GM18502 (cell line): ENCODE measurements around the gene RASA1.
"Not testable (repeated sequence)": the region's sequence is repeated elsewhere in the genome, so short reads cannot be mapped to it uniquely, and the experiment has no call there.

Experiments used
- ATAC-seq: cut with Tn5 transposase; IDR thresholded peaks from one replicate; pipeline ENCODE4 v1.9.1; 2021; ENCODE audit warnings: mild to moderate bottlenecking; ENCODE audit not compliant: unreplicated experiment, poor library complexity

Gene RASA1

DNA sequence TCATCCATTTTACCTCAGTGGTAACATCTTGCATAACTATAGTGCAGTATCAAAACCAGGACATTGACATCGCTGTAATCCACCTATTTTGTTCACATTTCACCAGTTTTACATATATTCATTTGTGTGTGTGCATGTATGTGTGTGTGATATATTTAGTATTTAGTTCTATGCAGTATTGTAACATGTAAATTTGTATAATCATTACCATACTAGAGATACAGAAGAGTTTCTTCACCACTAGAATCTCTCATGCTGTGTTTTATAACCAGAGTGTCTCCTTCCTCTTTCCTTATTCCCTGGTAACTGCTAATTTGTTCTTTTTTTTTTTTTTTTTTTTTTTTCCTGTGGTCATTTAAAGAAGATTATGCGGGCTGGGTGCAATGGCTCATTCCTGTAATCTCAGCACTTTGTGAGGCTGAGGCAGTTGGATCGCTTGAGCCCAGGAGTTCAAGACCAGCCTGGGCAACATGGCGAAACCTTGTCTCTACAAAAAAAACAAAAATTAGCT lies 11.0 kb downstream of the RASA1 start:
- ATAC-seq, result no peak

DNA sequence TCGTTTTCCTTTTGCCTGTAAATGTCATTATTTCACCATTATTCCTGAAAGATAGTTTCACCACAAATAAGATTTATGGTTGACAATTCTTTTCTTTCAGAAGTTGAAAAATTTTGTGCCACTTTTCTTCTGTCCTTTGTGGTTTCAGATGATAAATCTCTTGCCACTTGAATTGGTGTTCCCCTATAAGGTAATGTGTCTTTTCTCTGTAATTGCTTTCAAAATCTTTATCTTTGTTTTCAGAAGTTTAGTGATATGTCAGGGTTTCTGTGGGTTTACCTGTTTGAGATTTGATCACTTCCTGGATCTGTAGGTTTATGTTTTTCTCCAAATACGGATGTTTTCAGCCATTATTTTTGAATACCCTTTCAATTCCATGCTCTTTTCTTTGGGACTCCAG lies 14.6 kb downstream of the RASA1 start:
- no peak for ATAC-seq

DNA sequence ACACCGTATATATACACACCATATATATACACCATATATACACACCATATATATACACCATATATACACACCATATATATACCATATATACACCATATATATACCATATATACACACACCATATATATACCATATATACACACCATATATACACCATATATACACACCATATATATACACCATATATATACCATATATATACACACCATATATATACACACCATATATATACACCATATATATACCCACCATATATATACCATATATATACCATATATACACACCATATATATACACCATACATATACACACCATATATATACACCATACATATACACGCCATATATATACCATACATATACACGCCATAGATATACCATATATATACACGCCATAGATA lies 19.6 kb downstream of the RASA1 start:
- not testable (repeated sequence) for ATAC-seq

DNA sequence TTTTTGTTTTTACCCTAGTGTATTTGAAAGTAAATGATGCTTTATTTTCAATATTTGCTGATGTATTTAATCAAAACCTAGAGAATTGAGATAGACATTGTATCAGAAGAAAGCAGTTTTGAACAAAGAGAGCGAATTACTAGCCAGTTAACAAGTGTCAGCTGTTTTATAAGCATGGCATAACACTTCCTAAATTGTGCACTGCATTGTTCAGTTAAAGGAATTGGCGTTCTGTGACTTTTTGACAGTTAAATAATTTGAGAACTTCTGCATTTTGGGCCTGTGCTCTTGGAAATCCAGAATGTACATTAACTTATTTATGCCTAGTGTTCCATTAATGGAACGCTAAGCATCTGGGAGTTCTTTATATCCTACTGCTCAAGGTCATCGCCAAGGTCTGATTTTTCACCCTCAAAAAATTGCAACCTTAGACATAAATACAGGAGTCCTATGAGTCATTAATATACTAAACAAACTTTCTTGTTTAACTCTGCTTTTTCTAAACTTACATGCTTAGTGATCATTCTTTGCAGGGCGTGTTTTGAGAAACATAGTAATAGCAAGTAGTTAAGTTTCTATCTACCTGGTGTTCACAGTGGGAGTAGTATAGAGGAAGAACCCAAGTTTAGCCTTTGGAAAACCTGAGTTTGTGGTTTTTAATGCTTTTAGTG lies 31.1 kb downstream of the RASA1 start:
- no peak for ATAC-seq

- ATAC-seq, result no peak
Measured at GRCh38 chr5:87300176-87300575, 32.5 kb downstream of the RASA1 start.

DNA sequence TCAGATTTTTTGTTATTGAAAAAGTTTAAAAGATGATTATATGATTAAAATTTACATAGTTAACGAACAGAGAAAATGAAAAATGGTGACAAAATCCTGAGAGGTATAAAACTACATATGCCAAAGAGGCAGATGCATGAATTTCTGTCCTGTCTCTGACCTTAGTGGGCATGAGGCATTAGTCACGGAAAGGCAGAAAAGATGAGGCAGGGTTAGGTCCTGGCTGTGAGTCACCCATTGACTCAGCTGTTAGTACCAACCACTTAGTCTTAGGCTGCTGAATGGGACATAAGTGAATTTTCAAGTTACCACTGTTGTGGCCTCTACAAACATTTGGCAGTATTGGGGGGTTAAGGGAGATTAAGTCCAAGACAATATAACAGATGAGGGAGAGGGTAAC lies 33.1 kb downstream of the RASA1 start:
- ATAC-seq, result no peak

DNA sequence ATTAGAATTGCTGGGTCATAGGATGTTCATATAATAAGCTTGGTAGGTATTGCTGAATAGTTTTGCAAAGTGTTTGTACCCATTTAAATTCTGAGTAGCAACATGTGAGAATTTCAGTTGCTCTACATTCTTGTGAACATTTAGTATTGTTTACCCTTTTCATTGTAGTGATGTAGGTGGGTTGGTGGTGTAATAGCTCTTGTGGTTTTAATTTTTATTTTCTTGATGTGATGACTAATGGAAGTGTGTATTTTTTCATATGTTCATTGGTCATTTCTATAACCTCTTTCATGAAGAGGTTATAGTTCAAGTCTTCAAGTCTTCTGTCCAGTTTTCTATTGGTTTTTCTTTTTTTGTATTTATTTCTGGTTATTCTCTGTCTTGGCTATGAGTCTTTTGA lies 34.4 kb downstream of the RASA1 start:
- no peak for ATAC-seq

DNA sequence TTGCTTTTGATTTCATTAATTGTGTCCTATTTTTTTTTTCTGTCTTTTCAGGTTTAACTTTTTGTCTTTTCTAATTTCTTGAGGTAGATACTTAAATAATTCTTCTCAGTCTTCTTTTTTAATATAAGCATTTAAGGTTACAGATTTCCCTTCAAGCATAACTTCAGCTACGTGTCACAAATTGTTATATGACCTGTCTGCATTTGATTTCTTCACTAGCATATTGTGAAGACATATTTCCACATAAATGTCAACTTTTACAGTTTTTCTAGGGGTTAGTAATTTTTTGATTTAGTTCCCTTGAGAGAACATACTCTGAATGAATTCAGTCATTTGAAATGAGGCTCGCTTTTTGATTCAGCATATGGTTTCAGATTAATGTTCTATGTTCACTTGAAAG lies 35.6 kb downstream of the RASA1 start:
- ATAC-seq, result no peak

- not testable (repeated sequence) for ATAC-seq
Measured at GRCh38 chr5:87306090-87306489, 38.4 kb downstream of the RASA1 start.

DNA sequence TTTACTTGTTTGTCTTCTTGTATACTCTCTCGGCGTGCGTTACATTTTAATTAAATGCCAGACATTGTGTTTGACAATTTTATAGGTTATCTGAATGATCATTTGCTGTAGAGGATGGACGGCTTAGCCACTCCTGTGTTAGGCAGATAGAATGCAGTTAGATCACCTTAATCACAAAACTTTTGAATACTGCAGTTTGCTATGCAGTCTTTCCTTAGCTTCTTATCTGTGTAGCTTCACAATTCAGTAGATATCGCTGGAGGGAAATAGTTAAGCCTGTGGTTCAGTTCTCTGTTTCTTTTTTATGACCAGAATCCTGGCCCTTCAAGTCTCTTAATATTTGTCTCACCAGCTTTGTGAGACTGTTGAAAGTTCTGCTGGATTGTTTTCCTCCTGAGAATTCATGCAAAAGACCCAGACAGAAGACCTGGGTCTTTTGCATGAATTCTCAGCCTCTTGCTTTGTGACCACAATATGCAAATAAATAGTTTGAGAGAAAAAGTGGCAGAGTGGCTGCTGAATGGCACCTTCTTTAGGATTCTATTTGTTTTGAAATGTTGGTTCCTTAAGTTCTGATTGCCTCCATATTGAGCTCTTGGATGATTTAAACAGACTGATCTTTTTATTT lies 40.2 kb downstream of the RASA1 start:
- ATAC-seq, result peak; percentile 94

GRCh38 chr5:87311405-87312279 lies 44.0 kb downstream of the RASA1 start:
- no peak for ATAC-seq

GRCh38 chr5:87313216-87313615 lies 45.5 kb downstream of the RASA1 start:
- ATAC-seq, result no peak

- no peak for ATAC-seq
Measured at GRCh38 chr5:87319469-87319868, 51.8 kb downstream of the RASA1 start.

- ATAC-seq, result no peak
Measured at GRCh38 chr5:87321605-87322004, 53.9 kb downstream of the RASA1 start.

DNA sequence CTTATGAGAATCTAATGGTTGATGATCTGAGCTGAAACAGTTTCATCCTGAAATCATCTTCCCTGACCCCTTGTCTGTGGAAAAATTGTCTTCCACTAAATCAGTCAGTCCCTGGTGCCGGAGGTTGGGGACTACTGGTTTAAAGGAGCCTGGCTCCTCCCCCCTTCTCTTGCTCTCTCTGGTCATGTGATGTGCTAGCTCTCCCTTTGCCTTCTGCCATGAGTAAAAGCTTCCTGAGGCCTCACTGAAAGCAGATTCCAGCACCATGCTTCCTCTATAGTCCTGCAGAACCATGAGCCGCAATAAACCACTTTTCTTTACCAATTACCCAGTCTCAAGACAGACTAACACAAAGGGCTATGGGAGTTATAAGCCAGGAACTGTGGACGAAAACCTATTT lies 54.7 kb downstream of the RASA1 start:
- no peak for ATAC-seq

- no peak for ATAC-seq
Measured at GRCh38 chr5:87327998-87328397, 60.3 kb downstream of the RASA1 start.

DNA sequence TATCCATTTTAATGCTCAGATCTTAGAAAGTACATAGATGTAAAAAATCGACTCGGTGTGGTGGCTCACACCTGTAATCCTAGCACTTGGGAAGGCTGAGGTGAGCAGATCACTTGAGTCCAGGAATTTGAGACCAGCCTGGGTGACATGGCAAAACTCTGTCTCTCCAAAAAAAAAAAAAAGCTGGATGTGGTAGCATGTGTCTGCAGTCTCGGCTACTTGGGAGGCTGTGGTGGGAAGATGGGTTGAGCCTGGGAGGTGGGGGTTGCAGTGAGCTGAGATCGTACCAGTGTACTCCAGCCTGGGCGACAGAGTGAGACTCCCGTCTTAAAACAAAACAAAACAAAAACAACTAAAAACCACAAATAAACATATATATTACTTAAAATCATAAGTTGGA lies 61.4 kb downstream of the RASA1 start:
- no peak for ATAC-seq

- ATAC-seq, result no peak
Measured at GRCh38 chr5:87339986-87340385, 72.3 kb downstream of the RASA1 start.

DNA sequence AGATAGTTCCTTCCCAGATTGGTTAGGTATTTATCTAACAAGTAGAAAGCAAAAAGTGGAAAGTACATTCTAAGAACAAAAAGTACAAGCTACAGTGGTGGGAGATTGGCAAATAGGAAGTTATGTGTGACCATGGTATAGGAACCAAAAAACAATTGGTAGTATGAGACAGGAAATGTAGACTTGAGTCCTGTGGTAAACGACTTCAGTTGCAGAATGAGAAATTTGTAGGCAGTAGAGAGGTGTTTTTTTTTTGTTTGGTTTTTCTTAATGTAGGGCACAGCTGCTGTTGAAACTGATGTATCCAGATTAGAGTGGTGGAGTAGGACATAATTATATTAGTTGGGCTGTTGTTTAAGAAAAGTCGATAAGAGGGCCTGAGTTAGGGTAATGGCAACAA lies 73.0 kb downstream of the RASA1 start:
- peak; percentile 100 for ATAC-seq

DNA sequence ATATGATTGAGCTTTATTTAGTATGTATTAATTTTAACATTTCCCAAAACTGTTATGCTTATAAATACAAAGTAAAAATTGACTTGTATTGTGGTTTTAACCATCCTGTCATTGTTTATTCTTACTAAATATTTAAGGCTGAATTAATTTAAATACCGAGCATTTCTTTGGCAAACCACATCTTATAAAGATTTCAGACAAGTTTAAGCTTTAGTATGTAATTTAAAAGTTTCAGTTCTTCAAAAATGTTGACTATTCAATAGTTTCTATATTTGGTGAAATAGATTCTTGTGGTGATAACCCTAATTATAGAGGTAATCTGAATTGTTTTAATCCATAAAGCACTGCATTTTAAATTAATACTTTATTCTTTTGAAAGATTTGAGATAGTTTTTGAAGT lies 79.6 kb downstream of the RASA1 start:
- peak; percentile 74 for ATAC-seq

DNA sequence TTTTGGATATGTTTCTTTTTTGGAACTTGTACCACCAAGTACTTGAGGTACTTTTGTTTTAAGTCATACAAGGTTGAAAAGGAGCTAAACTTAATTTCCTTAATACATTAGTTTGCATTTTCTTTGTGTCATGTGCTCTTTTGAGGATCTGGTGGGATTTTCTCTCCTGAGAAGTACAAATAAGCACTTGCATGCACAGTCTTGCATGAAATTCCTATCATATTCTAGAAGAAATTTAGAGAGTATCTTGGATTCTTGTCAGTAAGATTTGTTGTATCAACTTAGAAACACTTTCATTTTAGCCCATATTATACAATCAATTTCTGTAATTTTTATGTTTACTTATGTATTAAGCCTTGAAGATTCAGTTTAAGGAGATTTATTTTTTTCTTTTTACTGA lies 80.2 kb downstream of the RASA1 start:
- peak; percentile 20 for ATAC-seq
